Inferior parietal cortex (tissue), 1 donor: ENCODE results near the gene MSL1.

Experiments used
- DNase-seq: peaks from one replicate; pipeline ENCODE4 v3.0.0-alpha.2; 2016; ENCODE audit errors: extremely low spot score

MSL1 gene

DNA sequence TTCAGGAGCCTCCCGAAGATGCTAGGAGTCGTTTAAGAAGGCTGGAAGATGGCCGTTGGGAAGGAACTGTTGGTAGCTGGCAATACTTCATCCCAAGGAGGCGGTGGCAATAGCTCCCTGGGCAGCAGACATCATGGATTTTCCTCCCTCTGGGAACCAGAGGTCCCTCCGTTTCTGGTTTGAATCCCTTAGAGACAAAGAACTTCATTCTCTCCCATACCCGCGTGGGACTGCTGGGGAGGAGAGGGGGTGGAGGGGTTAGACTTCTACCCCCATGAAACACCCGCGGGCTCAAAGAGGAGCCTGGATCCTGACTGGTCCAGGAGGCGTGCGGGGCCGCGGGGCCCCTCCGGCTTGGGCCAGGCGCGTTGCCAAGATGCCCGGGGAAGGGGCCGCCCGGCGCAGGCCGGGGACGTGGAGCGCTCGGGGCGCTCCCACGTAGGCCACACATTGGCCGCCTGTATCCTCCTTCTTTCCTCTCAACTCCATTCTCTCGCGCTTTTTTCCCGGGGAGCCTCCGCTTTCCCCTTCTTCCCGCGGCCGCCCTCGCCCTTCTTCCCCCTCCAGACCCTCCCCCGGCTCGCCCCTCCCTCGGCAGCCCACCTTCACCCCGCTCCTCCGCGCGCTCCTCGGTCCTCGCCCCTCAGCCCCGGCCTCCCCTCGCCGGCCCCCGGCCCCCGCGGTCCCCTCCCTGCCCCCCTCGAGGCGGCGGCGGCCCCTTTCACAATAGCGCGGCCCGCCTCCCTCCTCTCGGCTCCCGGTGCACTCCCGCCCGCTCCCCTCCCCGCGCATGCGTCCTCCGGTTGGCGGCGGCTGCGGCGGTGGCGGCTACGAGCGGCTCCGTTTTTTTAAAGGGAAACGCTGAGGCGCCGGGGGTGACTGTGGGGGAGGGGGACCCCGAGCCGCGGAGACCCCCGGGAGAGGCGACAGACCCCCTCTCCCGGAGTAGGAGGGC lies at the start of gene MSL1:
Gene MSL1 (plus strand): TSS at position 791 of the 955 bp plus-strand sequence. CDS start 642 bp downstream, outside the sequence.
- peak; percentile 84 for DNase-seq

DNA sequence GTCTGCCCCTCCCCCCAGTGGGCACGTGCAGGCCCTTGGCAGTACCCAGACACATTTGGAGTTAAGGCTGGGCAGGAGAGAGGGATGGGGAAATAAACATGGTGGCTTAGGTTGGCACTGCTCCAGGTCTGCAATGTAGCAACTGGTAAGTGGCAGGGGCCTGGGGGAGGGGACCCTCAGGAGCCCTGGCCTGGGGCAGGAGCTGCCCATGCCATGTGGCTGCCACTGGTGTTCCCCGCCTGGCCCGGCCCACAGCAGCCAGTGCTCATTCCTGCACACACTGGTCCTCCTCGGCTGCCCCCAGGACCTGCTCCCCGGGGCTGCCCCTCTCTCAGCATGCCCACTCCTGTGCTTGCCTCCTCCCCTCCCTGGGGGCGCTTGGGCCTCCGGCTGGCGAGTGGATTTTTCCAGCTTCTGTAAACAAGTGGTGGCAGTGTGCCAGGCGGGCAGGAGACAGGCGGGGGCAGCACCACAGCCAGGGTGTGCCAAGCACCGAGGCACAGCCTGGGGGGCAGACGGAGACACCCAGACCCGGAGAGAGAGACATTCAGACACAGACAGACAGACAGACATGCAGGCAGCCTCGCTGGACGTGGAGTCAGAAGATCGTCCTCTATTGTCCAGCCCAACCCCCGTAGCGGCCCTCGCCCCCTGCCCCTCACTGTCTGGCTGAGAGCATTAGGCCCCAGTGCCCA lies 49.6 kb upstream of the MSL1 start:
- peak; percentile 87 for DNase-seq

DNA sequence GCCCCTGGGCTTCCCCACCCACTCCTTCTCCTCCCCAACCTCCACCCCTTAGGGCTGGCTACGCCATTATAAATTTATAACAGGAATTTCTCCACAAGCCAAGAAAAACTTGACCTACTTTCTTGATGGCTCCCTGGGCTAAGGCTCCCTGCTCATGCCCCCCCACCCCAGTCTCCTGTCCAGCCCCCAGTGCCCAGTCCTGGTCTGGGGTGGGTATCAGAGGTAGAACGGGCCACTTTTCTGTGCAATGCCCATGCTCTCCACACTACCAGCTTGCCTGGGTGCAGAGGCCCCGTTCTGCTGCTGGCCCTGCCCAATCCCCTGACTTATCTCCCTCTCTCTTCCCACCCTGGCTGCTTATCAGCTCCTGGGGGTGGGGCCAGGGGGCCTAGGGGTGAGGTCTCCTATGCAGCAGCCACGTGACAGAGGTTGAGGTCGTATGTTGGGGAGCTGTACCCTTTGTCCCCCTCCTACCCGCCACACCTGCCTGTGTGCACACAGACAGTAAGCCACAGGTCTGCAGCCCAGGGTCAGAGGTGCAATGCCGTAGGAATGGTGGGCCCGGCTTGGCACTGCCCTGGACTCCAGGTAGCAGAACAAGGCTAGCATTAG lies 48.9 kb upstream of the MSL1 start:
- no peak for DNase-seq

GRCh38 chr17:40073454-40074174 lies 48.2 kb upstream of the MSL1 start:
- peak; percentile 30 for DNase-seq

DNA sequence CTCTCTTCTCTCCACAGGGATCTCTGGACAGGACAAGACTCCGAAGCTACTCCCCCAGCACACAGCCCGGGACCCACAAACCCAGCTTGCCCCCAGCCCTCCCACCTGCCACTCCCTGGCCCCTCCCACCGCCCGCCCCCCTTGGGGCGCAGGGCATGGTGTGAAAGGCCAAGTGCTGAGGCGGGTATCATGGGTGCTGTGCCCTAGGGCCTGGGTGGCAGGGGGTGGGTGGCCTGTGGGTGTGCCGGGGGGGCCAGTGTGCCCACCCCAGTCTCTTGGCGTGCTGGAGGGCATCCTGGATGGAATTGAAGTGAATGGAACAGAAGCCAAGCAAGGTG lies 47.6 kb upstream of the MSL1 start:
- no peak for DNase-seq

DNA sequence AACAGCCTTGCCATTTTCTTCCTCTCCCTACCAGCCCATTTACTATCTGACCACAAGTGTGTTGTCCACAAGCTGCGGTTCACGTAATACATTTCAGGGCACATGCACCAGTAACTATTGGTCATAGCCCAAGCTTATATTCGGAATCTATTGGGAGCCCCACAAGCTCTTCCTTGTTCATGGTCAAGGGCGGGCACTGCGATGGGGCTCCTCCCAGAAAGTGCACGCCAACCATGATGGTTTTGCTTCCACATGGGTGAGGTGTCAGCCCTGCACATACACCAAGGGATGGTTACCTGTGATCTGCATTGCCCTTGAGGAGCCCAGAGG lies 46.9 kb upstream of the MSL1 start:
- peak; percentile 74 for DNase-seq

GRCh38 chr17:40075201-40075941 lies 46.4 kb upstream of the MSL1 start:
- DNase-seq = peak; percentile 79

DNA sequence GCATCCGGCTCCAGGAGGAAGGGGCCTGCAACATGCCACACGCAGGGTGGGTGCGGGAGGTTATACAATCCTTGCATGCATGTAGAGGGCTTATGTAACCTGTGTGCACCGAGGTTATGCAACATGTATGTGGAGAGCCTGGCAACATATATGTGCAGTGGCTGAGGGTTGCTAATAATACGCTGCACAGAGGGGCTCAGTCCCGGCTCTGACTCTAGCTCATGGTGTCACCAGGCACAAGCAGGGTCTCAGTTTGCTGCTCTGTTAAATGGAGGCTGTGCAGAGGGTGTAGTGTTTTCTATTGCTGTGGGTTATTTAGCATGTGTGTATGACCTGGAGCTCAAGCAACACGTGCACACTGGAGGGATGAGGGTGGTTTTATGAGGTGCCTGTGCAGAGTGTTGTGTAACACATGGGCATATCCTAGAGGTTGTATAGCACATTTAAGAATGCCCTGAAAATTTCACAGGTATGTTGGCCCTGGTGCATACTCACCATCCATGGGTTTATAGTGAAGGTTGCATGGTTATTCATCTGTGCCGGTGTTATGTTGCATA lies 45.8 kb upstream of the MSL1 start:
- DNase-seq = no peak

GRCh38 chr17:40076591-40076990 lies 45.2 kb upstream of the MSL1 start:
- no peak for DNase-seq

DNA sequence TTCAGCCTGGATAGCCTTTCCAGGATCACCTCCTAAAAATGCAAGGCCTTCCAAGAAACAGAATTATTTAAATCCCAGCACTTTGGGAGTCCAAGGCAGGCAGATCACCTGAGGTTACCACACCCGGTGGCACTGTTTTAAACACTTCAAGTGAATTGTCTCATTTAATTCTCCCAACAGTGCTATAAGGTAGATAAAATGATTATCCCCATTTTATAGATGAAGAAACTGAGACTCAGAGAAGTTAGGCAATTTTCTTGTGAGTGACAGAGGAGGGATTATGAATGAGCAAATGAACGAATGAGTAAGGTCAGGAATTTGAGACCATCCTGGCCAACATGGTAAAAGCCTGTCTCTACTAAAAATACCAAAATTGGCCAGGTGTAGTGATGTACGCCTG lies 42.2 kb upstream of the MSL1 start:
- DNase-seq = no peak

GRCh38 chr17:40084477-40084876 lies 37.3 kb upstream of the MSL1 start:
- no peak for DNase-seq

DNA sequence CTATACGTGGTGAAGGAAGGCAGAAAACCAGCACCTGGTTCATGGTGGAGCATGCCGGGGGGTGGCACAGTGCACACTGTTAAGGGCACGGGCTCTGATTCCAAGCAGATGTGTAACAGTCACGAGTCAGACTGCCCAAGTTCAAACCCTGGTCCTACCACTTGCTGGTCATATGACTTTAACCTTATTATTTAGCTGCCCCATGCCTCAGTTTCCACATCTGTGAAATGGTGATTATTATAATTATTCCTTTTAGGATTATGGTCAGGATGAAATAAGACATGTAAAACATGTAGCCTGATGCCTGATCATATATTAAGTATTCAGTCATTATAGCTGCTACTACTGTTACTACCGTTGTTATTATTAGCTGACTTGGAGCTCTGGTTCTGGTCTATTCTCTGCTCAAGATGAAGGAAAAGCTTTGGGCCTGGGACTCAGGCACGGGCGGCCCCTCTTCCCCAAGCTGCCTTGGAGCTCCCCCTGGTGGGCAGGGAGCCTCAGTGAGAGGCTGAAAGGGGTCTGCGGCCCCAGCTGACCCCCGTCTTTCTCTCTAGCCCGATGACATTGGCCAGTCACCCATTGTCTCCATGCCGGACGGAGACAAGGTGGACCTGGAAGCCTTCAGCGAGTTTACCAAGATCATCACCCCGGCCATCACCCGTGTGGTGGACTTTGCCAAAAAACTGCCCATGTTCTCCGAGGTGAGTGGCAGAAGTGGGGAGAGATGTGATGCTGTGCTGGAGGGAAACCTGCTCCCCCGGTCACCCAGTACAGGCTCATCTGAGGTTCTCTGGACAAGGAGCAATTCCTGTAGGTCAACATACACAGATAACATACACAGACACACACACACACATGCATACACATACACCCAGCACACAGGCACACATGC lies 35.4 kb upstream of the MSL1 start:
- peak; percentile 53 for DNase-seq

GRCh38 chr17:40087049-40087794 lies 34.5 kb upstream of the MSL1 start:
- DNase-seq = no peak

GRCh38 chr17:40087903-40088718 lies 33.7 kb upstream of the MSL1 start:
- no peak for DNase-seq

DNA sequence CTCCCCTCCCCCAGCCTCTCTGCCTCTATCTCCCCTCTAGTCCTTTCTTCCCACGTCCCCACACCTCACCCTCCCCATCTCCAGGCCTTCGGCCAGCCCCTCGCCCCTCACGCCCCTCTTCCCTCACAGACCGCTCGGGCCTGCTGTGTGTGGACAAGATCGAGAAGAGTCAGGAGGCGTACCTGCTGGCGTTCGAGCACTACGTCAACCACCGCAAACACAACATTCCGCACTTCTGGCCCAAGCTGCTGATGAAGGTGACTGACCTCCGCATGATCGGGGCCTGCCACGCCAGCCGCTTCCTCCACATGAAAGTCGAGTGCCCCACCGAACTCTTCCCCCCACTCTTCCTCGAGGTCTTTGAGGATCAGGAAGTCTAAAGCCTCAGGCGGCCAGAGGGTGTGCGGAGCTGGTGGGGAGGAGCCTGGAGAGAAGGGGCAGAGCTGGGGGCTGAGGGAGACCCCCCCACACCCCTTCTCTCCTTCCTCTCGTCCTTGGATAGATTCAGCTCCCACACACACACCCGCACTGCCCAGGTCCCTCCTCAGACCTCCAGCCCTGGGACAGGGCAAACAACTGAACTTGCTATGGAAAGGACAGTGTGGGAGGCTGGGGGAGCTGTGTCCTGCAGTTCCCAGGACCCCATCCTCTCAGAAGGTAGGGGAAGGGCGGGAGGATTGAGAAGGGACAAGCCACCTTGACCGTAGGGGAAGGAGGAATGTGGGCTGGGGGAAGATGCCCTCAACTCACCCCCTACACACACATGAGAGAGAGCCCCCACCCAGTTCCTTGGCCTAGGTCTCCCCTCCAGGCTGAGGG lies 32.5 kb upstream of the MSL1 start:
- no peak for DNase-seq

DNA sequence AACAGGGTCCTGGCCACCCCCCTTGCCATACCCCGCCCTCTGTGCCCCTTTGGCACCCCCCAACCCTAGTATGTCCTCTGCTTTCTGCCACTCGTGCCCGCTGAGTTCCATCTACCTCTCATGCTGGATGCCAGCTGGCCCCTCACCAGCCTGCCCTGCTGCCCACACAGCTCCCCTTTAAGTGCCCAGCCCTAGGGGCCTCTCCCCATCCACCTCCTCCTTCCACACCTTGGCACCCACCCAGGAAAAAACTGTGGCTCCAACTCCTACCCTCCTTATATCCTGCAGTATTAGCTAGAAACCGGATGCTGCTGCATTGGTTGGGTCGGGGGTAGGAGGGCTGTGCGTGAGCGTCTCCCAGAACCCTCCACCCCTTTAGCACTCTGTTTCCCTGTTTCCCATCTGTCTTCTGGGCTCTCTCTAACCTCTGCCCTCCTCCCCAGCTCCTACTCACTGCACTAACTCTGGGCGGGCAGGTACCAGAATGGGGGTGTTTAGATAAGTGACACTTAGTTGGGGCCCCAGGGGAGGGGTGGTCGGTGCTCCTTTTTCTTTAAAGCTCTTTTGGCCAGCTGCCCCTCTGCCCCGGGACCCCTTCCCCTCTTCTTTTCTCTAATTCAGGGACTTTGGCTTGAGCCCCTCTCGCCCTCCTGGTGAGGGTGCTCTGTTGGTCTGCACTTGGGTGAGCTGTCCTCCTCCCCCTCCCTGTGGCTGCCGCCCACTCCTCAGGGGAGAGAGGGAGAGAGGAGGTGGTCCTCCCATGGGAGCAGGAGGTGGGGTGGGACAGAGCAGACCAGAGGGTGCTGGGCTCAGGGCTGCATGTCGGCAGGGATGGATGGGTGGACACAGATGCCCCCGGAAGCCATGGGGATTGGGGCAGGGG lies 31.3 kb upstream of the MSL1 start:
- DNase-seq = no peak
